Measurements from ENCODE around the gene C21orf91.

DNA sequence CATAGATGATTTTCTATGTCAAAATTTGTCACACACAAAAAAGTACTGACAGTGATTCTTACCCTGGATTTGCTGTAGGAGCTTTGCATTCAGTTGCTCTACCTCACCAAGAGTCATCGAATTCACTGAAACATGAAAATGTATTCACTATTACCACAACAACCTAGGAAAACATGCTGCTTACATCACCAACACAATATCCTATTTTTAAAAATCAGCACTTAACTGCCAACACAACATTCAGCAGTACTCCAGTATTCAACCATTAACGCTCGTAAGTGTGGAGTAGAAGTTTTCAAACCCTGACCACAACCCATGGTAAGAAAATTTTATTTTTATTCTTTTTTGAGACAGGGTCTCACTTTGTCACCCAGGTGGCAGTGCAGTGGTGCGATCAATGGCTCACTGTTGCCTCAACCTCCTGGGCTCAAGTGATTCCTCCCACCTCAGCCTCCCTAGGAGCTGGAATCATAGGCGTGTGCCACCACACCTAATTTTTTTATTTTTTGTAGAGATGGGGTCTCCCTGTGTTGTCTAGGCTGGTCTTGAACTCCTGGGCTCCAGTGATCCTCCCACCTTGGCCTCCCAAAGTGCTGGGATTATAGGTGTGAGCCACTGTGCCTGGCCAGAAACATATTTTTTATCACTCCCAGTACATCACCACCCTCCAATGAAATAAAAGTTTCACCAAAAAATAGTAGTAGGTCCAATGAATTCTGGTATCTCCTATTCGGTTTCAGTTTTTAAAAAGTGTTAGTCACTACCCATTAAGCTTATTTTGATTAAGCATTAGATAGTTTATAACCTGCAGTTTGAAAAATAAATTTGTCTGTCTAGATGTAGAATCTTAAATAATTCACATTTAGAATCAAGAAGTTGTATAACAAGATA lies 23.8 kb downstream of the C21orf91 start:
- TF ChIP-seq POLR2AphosphoS5 (IDR thresholded peaks at IDR 0.05; ENCODE audit: borderline replicate concordance, low read depth, low read length), result no peak
- TF ChIP-seq EZH2 (IDR thresholded peaks at IDR 0.05), result no peak
- TF ChIP-seq FOXP2 (optimal IDR thresholded peaks at IDR 0.05; ENCODE audit: control extremely low read depth, extremely low read length, insufficient read depth), result no peak
